Measurements from ENCODE around the gene OR9Q1. TPM values are rescaled to one million over a fixed set of nuclear protein-coding genes. Genes with fewer than 3 reads are reported as not detected.

OR9Q1 gene
- total and polyA plus RNA-seq, 2 of the 8 experiments (the other 6 are each of a cell fraction or from before 2014, with no cell fraction given), result not detected

GRCh38 chr11:57978686-57979531, 44.8 kb upstream of the OR9Q1 start:
- no peak overlapping the region for H3K4me3 ChIP-seq (ENCODE audit: extremely low read depth in 1 of 4, insufficient read depth in 2 of 4, low read depth in 3 of 4, low read length in 4 of 4)
- H3K79me2 ChIP-seq (ENCODE audit: control insufficient read depth in 1 of 2, insufficient read depth in 2 of 2, low read length in 2 of 2), result no peaks in the 10 kb centered on the region
- H2BK15ac ChIP-seq (ENCODE audit: low read length), result no peak overlapping the region
- 90% methylated on average over 3 of the region's 3 CpGs; no CpG with 5 or more reads in 1 of the 2 experiments for WGBS, 2 experiments (ENCODE audit: extremely low coverage in 1 of 2, insufficient coverage in 1 of 2, insufficient read length in 1 of 2, insufficient replicate concordance in 2 of 2, low coverage in 1 of 2, low lambda C conversion rate in 2 of 2, missing lambda C conversion rate in 1 of 2)
- H3K14ac ChIP-seq (ENCODE audit: insufficient read length), result no peak overlapping the region
- no peaks in the 10 kb centered on the region for H3K36me3 ChIP-seq (ENCODE audit: control insufficient read depth in 2 of 4, insufficient read depth in 4 of 4, low read length in 3 of 4)
- H2AK5ac ChIP-seq (ENCODE audit: low read depth, low read length), result no peak overlapping the region
- no peak overlapping the region for H2AFZ ChIP-seq (ENCODE audit: low read length)
- H3K18ac ChIP-seq (ENCODE audit: extremely low read depth, low read length), result no peak overlapping the region
- H3K27me3 ChIP-seq (replicated peaks in 1 of 4; ENCODE audit: control insufficient read depth in 3 of 4, extremely low read depth in 1 of 4, insufficient read depth in 3 of 4, low read length in 3 of 4), result no peaks in the 10 kb centered on the region
- H2BK20ac ChIP-seq (ENCODE audit: low read length), result no peak overlapping the region
- H3K23me2 ChIP-seq (ENCODE audit: low read depth, low read length), result no peaks in the 10 kb centered on the region
- no peak for FAIRE-seq
- H4K5ac ChIP-seq (ENCODE audit: insufficient read length, low read depth, low read length), result no peak overlapping the region
- ChIA-PET CTCF (ENCODE audit: partially characterized antibody) (interaction anchor here (0.6 to 1.2 kb wide), 3 partner anchors 31 to 476 kb away, joined by 3 read pairs; no protein-coding TSS in a partner anchor), POLR2A (ENCODE audit: partially characterized antibody) (no interaction called here)
- H2BK5ac ChIP-seq (ENCODE audit: low read depth, low read length), result no peak overlapping the region
- H3K9me3 ChIP-seq (ENCODE audit: insufficient read depth in 2 of 2, low read depth in 1 of 2, low read length in 1 of 2), result no peaks in the 10 kb centered on the region
- H3K9ac ChIP-seq (replicated peaks in 1 of 4; ENCODE audit: extremely low read depth in 1 of 4, low read depth in 3 of 4, low read length in 3 of 4), result no peak overlapping the region
- H3K23ac ChIP-seq (ENCODE audit: insufficient read length), result no peak overlapping the region
- peaks cover 0 to 2% (median 0%) of the 10 kb centered on the region in 4 experiments; a peak in 2 of 7 replicates for H3K4me1 ChIP-seq (replicated peaks in 1 of 4; ENCODE audit: control insufficient read depth in 3 of 4, insufficient read depth in 4 of 4, low read length in 3 of 4)
- no peaks in the 10 kb centered on the region for H4K20me1 ChIP-seq (replicated peaks in 1 of 2; ENCODE audit: control insufficient read depth in 1 of 2, insufficient read depth in 2 of 2, low read length in 2 of 2)
- no peak overlapping the region for H3K27ac ChIP-seq (ENCODE audit: low read depth, low read length)
- H3K4ac ChIP-seq (replicated peaks; ENCODE audit: insufficient read length, low read depth, low read length), result no peak overlapping the region
- no peak for TF ChIP-seq ASH2L (IDR thresholded peaks at IDR 0.05; ENCODE audit: low read length)
- no peaks in the 10 kb centered on the region for H3K79me1 ChIP-seq (ENCODE audit: low read depth, low read length)
- no peak for DNase-seq (ENCODE audit: low read depth in 1 of 2, low spot score in 2 of 2)
- no peak overlapping the region for H3K4me2 ChIP-seq (ENCODE audit: insufficient read depth in 1 of 2, low read depth in 2 of 2, low read length in 2 of 2)
- no peak overlapping the region for H2BK12ac ChIP-seq (ENCODE audit: low read depth, low read length)
- no peak overlapping the region for H3K56ac ChIP-seq (replicated peaks; ENCODE audit: insufficient read length, low read depth, low read length)
- H2BK120ac ChIP-seq (replicated peaks; ENCODE audit: low read depth, low read length), result no peak overlapping the region
- H4K91ac ChIP-seq (replicated peaks; ENCODE audit: insufficient read length, low read length), result no peak overlapping the region
- H4K8ac ChIP-seq (ENCODE audit: extremely low read depth, insufficient read depth, low read length), result no peak overlapping the region
